Hippocampal formation (tissue), 2 donors: ENCODE data around the gene MAGI2.
"Not testable (repeated sequence)": the region's sequence is repeated elsewhere in the genome, so short reads cannot be mapped to it uniquely, and the experiment has no call there.

ENCODE experiments used
- DNase-seq, 2 donors: peaks; one replicate each; lab custom pipeline; 2025; lab: John Stamatoyannopoulos, UW

Gene MAGI2

GRCh38 chr7:78038465-78039080, 1414.9 kb downstream of the MAGI2 start:
- no peak for DNase-seq

- DNase-seq, result no peak
These were observed 1415.9 kb downstream of the MAGI2 start for GRCh38 chr7:78037603-78038002.

GRCh38 chr7:78033410-78033809, 1420.1 kb downstream of the MAGI2 start:
- no peak for DNase-seq

GRCh38 chr7:78026492-78026891, 1427.0 kb downstream of the MAGI2 start:
- no peak for DNase-seq

- no peak for DNase-seq
These were observed 1428.9 kb downstream of the MAGI2 start for GRCh38 chr7:78024591-78024990.

GRCh38 chr7:78023191-78023590, 1430.3 kb downstream of the MAGI2 start:
- DNase-seq, result no peak

GRCh38 chr7:78022165-78022564, 1431.3 kb downstream of the MAGI2 start:
- no peak for DNase-seq

GRCh38 chr7:78020874-78021249, 1432.6 kb downstream of the MAGI2 start:
- no peak for DNase-seq

GRCh38 chr7:78020136-78020873, 1433.2 kb downstream of the MAGI2 start:
- peak; percentile 54 to 80 for DNase-seq

GRCh38 chr7:78019447-78020135, 1433.9 kb downstream of the MAGI2 start:
- peak; percentile 54 to 78 for DNase-seq

GRCh38 chr7:78018641-78019446, 1434.6 kb downstream of the MAGI2 start:
- DNase-seq, result peak in 1 of 2 donors; percentile 5

GRCh38 chr7:78017591-78018100, 1435.8 kb downstream of the MAGI2 start:
- no peak for DNase-seq

- DNase-seq, result no peak
These were observed 1437.8 kb downstream of the MAGI2 start for GRCh38 chr7:78015574-78016260.

GRCh38 chr7:78014401-78014800, 1439.1 kb downstream of the MAGI2 start:
- DNase-seq, result no peak

- DNase-seq, result no peak
These were observed 1440.1 kb downstream of the MAGI2 start for GRCh38 chr7:78013386-78013785.

- no peak for DNase-seq
These were observed 1441.8 kb downstream of the MAGI2 start for GRCh38 chr7:78011642-78012041.

GRCh38 chr7:78007231-78007630, 1446.2 kb downstream of the MAGI2 start:
- no peak for DNase-seq

- no peak for DNase-seq
These were observed 1447.3 kb downstream of the MAGI2 start for GRCh38 chr7:78006063-78006755.

- no peak for DNase-seq
These were observed 1450.8 kb downstream of the MAGI2 start for GRCh38 chr7:78002715-78003114.

GRCh38 chr7:78002021-78002420, 1451.4 kb downstream of the MAGI2 start:
- DNase-seq, result no peak

GRCh38 chr7:77999168-77999567, 1454.3 kb downstream of the MAGI2 start:
- not testable (repeated sequence) for DNase-seq
